OCI-LY1 (cell line): ENCODE measurements around the gene BLVRA.

Experiments
- H2AFZ ChIP-seq: fragments of 200-600 bp; sonication (generic), shearing (Covaris generic); 2 replicates; pipeline ENCODE4 v1.6.0; 2014; ENCODE audit warnings: antibody characterized with exemption, mild to moderate bottlenecking, low read length
- H3F3A ChIP-seq: fragments of 200-600 bp; sonication (generic), shearing (Covaris generic); 2 replicates; pipeline ENCODE4 v1.6.0; 2014; ENCODE audit warnings: mild to moderate bottlenecking, antibody characterized with exemption, low read length, moderate library complexity; ENCODE audit not compliant: insufficient read depth
- H3K27ac ChIP-seq: fragments of 200-600 bp; sonication (generic); 2 replicates; pipeline ENCODE4 v1.5.1; 2014; ENCODE audit warnings: low read length, mixed run types, mild to moderate bottlenecking, low read depth; ENCODE audit not compliant: poor library complexity, severe bottlenecking
- H3K27me3 ChIP-seq: fragments of 200-600 bp; sonication (generic); 2 replicates; pipeline ENCODE4 v1.6.0; 2014; ENCODE audit warnings: antibody characterized with exemption, mild to moderate bottlenecking, low read length, moderate library complexity; ENCODE audit not compliant: insufficient read depth
- H3K36me3 ChIP-seq: fragments of 200-600 bp; sonication (generic); 2 replicates; pipeline ENCODE4 v1.6.1; 2014; ENCODE audit warnings: mild to moderate bottlenecking, antibody characterized with exemption, low read length, moderate library complexity, mixed read lengths; ENCODE audit not compliant: insufficient read depth
- H3K4me1 ChIP-seq: fragments of 200-600 bp; sonication (generic); 2 replicates; pipeline ENCODE4 v1.5.1; 2014; ENCODE audit warnings: mild to moderate bottlenecking, low read length, moderate library complexity; ENCODE audit not compliant: insufficient read depth, severe bottlenecking
- H3K4me2 ChIP-seq: fragments of 200-600 bp; sonication (generic), shearing (Covaris generic); 2 replicates; pipeline ENCODE4 v1.6.1; 2014; ENCODE audit warnings: low read length
- H3K4me3 ChIP-seq: fragments of 200-600 bp; sonication (generic); 2 replicates; pipeline ENCODE4 v1.5.1; 2014; ENCODE audit warnings: low read length, low read depth, mild to moderate bottlenecking, mixed read lengths; ENCODE audit not compliant: poor library complexity, severe bottlenecking
- H3K79me2 ChIP-seq: fragments of 200-600 bp; shearing (Covaris generic); 2 replicates; pipeline ENCODE4 v1.6.1; 2016; ENCODE audit warnings: mixed run types, low read length, mixed read lengths; ENCODE audit not compliant: insufficient read depth
- H3K9ac ChIP-seq: fragments of 200-600 bp; sonication (generic), shearing (Covaris generic); 2 replicates; pipeline ENCODE4 v1.6.1; 2014; ENCODE audit warnings: mild to moderate bottlenecking, low read length, mixed read lengths
- H3K9me2 ChIP-seq: fragments of 200-600 bp; sonication (generic), shearing (Covaris generic); 2 replicates; pipeline ENCODE4 v1.6.1; 2014; ENCODE audit warnings: low read depth, mild to moderate bottlenecking, low read length, mixed read lengths
- H3K9me3 ChIP-seq: fragments of 200-600 bp; shearing (Covaris generic); 2 replicates; pipeline ENCODE4 v1.6.1; 2014; ENCODE audit warnings: low read length, mixed read lengths
- H4K20me1 ChIP-seq: fragments of 200-600 bp; sonication (generic), shearing (Covaris generic); 2 replicates; pipeline ENCODE4 v1.6.0; 2016; ENCODE audit warnings: mild to moderate bottlenecking, low read length; ENCODE audit not compliant: insufficient read depth
- CTCF ChIP-seq: fragments of 200-600 bp; sonication (generic), shearing (Covaris generic); IDR thresholded peaks from 2 replicates; pipeline ENCODE4 v1.5.1; 2017; ENCODE audit warnings: mild to moderate bottlenecking, antibody characterized with exemption, low read length, moderate library complexity, mixed read lengths
- EZH2 ChIP-seq: fragments of 200-600 bp; sonication (generic), shearing (Covaris generic); IDR thresholded peaks from 2 replicates; pipeline ENCODE4 v1.8.0; 2017; ENCODE audit warnings: borderline replicate concordance, mixed run types, mild to moderate bottlenecking, antibody characterized with exemption, low read length, moderate library complexity, mixed read lengths

BLVRA gene

DNA sequence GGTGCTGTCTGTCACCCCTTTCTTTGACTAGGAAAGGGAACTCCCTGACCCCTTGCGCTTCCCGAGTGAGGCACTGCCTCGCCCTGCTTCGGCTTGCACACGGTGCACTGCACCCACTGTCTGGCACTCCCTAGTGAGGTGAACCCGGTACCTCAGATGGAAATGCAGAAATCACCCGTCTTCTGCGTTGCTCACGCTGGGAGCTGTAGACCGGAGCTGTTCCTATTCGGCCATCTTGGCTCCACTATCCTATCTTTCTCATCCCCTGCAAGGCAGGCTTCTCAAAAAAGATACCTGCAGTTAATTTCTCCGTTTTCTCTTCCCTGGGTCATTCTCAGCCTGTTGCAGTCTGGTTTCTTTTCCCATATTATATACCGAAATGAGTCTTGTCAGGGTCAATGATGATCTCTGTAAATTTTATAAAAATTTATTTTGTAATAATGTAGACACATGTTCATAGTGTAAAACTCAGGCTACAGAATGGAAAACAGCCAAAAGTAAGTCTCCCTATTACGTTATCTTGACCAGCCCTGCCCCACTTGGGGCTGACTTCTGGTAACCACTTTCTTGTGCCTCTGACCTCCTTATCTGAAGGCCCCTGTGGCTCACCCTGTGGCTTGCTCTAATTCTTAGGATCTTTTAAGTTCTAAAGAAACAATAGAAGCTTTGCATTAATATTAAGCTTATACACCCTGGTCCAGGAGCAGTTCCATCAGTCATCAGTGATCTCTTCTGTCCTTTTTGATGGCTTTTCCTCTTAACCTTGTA is 20.7 kb downstream of the BLVRA start:
- Histone ChIP-seq H3K9ac (no peak overlapping the region), H3K27me3 (peaks cover 6% of the 10 kb centered on the region; the same call in 1 of the 2 replicates), H3K4me3 (no peak overlapping the region), H3K79me2 (no peaks in the 10 kb centered on the region), H3K4me1 (no peaks in the 10 kb centered on the region), H3K36me3 (no peaks in the 10 kb centered on the region), H3K4me2 (no peak overlapping the region), H3K27ac (no peak overlapping the region), H4K20me1 (no peaks in the 10 kb centered on the region), H3K9me2 (no peaks in the 10 kb centered on the region), H3F3A (no peaks in the 10 kb centered on the region), H2AFZ (no peak overlapping the region), H3K9me3 (no peaks in the 10 kb centered on the region)
- no peak for TF ChIP-seq EZH2
- TF ChIP-seq CTCF = no peak

DNA sequence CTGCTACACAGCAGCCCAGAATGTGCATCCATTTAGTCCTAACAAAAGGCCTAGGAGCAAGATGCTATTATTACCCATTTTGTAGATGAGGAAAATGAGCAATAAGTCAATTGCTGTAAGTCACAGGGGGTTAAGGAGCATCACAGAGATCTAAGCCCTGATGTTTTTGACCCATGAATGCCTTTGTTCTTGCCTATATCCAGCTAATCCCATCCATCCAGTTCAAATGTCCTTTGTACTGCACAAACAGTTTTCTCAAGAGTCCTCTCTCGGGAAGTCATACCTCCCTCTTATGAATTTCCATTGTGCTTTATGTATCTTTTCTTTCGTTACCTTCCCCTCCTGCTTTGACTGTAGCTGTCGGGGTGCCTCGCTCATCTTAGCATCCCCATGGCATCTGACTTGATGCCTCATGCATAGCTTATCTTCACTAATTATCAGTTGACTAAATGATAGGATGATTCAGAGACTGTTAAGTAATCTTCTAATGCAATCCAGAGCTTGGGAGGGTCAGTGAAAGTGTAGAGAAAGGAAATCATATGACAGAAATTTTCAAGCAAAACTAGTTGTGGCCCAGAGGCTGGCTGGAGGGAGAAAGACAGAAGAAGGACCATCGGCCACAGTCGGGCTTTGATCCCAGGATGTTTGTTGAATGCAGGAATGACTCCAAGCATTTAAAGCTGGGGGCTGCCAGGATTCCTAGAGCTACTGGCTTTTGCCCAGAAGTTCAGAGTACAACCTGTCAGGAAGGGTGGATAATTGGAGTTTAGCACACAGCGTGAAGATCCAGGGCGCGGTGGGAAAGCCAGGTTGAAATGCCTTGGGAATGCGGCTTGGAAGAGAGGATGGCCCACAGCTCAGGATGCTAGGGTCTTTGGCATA is 23.5 kb downstream of the BLVRA start:
- no peak overlapping the region for H3K4me3 ChIP-seq
- H2AFZ ChIP-seq = no peak overlapping the region
- TF ChIP-seq CTCF = no peak
- TF ChIP-seq EZH2 = no peak
- no peaks in the 10 kb centered on the region for H3K36me3 ChIP-seq
- H3K9me3 ChIP-seq = no peaks in the 10 kb centered on the region
- H3K27ac ChIP-seq = no peak overlapping the region
- no peaks in the 10 kb centered on the region for H4K20me1 ChIP-seq
- no peaks in the 10 kb centered on the region for H3F3A ChIP-seq
- peaks cover 6% of the 10 kb centered on the region; the same call in 1 of the 2 replicates for H3K27me3 ChIP-seq
- no peaks in the 10 kb centered on the region for H3K4me1 ChIP-seq
- H3K4me2 ChIP-seq = no peak overlapping the region
- no peaks in the 10 kb centered on the region for H3K79me2 ChIP-seq
- no peak overlapping the region for H3K9ac ChIP-seq
- no peaks in the 10 kb centered on the region for H3K9me2 ChIP-seq

- Histone ChIP-seq H3K9me2 (no peaks in the 10 kb centered on the region), H2AFZ (no peak overlapping the region), H3K27me3 (peaks cover 6% of the 10 kb centered on the region; the same call in 1 of the 2 replicates), H3K9me3 (no peaks in the 10 kb centered on the region), H3K4me3 (no peak overlapping the region), H3K27ac (no peak overlapping the region), H4K20me1 (no peaks in the 10 kb centered on the region), H3K4me2 (no peak overlapping the region), H3K79me2 (no peaks in the 10 kb centered on the region), H3K4me1 (no peaks in the 10 kb centered on the region), H3F3A (no peaks in the 10 kb centered on the region), H3K9ac (no peak overlapping the region), H3K36me3 (no peaks in the 10 kb centered on the region)
- TF ChIP-seq CTCF (no peak), EZH2 (no peak)
Observed at GRCh38 chr7:43782768-43783555, 24.5 kb downstream of the BLVRA start.
